SHP77 treated with DMSO at 0.1 percent for 48 hours (cell line): ENCODE measurements around the gene SORBS1.

ENCODE experiments used
- DNase-seq: peaks from one replicate; lab custom pipeline; 2025; lab: John Stamatoyannopoulos, UW

The SORBS1 gene

DNA sequence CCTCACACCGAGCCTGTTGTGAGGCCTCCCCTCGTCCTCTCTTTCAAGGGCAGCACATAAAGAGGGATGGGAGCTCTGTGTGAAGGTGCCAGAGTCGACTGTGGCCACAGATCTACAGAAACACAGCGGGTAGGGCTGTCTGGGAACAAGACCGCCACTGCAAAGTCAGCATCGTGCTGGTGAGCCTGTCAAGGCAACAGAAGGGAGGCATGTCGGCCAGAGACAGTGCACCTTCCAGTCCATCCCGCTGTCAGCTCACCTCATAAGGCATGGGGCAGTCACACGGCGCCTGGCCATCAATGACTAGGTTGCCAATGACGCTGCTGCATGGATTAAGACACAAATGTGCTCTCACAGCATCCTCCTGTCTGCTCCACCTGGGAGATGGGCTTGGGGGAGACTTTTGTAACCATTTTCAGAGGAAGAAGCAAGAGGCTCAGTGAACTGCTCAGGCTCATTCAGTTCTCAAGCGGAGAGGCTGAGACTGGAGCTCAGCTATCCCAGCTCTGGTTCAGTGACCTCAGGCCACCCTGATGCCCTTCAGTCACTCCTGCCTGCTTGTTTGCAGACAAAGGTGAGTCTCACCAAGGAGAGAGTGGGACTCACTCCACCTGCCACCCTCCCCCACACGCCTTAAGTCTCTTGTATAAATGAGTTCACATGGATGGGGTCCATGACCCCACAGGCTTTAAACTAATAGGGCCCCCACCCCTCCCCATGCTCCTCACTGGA is 125.5 kb downstream of the SORBS1 start:
- no peak for DNase-seq

DNA sequence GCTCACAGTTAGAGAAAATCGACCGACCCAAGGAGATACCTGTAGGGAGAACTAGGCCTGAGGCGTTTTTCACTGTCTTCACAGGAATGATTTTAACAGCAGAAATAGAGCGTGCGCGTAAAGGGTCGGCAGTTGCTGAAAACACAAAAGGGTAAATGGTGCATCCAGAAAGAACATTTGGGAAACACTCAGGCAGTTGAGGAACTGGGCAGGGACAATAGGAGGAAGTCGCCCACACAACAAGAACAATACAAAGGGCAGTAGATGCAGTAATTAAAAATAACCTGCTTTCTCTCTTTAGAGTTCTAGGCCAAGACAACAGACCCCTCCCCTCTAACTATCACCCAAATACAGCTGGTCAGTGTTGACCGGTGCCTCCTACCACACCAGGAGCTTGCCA is 126.6 kb downstream of the SORBS1 start:
- DNase-seq, result no peak

DNA sequence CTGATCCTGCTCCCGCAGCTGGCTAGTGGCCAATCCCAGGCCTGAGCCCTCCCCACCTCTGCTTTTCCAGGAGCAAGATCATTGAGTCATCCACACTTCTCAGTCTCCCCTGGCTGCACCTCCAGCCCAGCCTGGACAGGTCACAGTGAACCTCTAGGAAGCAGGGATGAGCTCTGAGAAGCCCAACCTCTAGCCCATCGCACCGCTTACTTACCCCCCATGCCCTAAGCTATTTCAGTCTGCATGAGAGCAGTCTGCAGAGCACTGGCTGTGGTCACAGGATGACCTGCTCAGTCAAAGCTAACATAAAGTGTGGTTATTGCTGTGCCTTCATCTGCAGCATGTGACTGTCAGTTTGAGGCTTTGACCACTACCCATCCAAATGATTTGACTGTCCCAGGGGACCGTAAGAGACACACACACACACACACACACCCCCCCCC is 129.2 kb downstream of the SORBS1 start:
- no peak for DNase-seq

DNA sequence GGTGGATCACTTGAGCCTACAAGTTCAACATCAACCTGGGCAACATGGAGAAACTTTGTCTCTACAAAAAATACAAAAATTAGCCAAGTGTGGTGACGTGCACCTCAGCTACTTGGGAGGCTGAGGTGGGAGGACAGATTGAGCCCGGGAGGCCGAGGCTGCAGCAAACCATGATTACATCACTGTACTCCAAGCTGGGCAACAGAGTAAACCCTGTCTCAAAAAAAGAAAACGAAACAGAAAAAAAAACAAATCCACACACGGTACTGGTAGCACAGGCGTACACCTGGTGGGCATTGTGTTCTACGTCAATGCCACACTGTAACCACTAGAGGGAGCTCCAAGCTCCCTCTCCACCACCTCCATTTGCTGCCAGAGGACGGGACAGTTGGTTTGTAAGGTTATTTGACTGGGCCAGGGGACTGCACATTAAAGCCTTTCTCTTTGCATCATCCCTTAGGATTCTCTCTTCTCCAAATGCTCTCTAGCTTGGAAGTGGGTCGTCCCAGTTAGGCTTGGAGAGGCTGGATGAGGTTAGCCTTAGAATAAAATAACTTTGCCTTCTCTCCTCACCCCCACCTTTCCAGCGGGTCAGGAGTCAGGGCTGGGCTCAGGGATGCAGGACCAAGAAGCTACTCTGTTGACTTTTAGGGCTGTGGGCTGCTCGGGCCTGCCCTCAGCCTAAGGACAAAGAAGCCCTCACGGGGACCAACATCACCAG is 130.8 kb downstream of the SORBS1 start:
- peak; percentile 56 for DNase-seq

DNA sequence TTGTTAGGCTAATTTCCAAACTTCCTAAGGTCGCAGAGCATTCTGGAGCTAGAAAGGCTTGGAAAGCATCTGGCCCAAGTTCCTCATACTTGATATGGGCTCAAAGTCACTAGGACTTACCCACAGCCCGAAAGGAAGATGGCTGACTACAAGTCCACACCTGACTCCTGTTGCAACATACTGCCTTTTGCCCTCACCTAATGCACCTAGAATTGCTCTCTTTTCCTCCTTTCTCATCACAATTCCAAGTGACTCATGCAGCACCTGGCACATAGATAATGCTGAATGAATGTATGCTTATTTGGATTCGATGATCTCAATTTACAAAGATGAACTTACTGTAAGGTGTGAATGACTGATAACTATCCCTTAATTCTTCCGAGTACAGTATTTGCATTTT is 131.5 kb downstream of the SORBS1 start:
- no peak for DNase-seq

DNA sequence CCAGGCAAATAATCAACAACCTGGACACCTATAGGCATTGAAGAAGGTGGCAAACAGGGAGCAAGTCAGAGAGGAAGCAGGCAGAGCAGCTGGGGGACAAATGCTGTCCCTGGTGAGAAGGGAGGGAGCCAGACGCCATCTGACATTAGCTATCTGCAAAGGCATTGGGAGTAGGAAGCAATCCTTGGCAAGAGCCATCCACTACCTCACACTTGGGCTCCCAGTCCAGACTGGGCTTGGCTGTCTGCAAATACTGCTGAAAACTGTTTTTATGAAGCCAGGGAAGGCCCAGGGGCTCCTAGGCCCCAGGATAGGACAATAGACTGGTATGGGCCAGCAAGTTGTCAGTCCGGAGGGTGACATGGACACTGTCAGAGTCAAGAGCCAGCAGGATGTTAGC is 132.5 kb downstream of the SORBS1 start:
- no peak for DNase-seq

DNA sequence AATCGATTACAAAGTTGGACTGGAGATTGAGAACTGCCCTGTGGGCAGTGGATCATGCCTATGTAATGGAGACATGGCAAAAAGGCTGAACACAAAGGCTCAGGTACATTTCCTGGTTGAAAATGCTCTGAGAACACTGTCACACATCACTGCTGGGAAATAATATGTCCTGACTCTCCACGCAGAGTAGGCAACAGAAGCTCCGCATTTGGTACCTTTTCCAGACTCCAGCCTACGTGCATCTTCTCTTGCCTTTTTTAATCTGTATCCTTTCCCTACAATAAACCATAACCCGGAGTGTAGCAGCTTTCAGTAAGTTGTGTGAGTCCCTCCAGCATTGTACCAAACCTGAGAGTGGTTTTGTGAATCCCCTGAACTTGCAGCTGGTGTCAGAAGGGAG is 134.7 kb downstream of the SORBS1 start:
- DNase-seq, result no peak

DNA sequence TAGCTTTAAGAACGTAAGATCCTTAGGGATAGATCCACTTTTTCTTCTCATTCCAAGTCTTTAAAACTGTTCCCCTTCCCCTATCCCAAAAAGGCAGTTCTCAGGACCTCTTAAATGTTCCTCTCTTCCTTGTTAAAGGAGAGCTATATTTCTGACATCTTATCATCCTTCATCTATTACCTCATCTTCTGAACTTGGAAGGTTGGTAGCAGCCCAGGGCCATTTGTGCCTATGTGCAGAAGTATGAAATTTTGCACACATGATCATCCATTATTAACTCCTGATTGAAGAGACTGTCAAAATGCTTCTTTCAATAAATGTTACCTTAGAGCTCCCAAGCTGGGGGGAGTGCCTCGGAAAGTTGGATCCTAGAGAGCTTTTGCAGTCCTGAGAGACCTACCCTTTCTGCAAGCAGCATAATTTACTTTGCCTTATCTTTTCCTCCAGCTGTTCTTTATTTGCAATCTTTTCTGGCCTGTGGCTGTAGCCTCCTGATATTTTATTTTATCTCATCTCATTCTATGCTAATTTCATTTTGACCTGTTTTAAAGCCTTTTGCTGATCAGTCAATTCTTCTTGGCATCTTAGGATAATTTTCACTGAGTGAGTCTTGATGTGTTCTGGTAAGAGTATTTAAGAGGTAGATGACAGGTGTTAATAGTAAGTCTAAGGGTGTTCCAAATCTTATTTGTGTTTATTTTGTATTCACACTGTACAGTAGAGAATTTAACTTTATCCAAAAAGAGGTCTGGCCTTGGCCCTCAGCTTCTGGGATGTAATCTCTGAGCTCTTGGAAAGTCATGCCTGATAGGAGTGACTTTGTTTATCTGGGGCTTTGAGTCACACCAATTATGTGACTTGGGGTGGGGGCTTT is 135.3 kb downstream of the SORBS1 start:
- DNase-seq, result no peak

DNA sequence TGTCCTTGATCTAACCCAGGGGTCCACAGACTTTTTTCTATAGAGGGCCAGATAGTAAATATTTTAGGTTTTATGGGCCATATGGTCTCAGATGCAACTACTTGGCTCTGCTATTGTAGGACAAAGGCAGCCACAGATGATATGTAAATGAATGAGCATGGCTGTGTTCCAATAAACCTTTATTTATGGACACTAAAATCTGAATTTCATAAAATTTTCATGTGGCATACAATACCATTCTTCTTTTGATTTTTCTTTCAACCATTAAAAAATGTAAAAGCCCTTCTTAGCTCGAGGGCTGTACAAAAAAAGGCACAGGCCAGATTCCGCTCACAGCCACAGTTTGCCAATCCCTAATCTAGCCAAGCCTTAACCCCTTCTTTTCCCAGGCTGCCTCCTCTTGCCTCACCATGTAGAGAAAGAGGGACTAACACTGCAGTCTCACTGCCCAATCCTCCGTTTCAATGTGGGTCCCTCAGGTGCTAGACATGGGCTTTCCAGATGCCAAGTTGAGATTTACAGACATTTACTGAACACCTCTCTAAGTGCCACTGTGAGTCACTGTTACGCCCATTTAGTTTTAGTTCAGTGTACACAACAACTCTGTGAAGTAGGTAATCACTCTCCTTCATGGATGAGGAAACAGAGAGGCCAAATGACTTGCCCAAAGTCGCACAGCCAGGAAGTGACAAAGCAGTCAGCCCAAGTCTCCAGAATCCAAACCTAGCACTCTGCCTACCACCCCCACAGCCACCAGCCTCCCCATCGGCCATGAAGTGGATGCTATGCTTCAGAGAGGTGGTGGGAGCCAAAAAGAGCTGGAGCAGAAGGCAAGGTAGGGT is 137.8 kb downstream of the SORBS1 start:
- no peak for DNase-seq

DNA sequence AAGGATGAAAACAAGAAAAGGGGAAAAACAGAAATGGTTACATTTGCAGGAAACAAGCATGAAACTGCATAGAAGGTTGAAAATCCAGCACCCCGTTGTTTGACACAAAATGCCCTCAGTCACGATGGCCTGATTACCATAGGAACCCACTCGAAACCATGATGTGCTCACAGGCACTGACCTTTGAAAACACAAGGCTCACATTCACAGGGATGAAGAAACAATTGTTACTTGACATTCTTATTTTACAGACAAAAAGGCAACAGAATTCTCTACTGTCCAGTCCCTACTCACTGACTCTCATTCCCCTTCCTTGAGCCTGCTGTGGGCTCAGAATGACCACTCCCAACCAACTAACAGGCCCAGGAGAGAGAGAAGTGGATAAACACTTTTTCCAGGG is 138.9 kb downstream of the SORBS1 start:
- DNase-seq, result no peak

DNA sequence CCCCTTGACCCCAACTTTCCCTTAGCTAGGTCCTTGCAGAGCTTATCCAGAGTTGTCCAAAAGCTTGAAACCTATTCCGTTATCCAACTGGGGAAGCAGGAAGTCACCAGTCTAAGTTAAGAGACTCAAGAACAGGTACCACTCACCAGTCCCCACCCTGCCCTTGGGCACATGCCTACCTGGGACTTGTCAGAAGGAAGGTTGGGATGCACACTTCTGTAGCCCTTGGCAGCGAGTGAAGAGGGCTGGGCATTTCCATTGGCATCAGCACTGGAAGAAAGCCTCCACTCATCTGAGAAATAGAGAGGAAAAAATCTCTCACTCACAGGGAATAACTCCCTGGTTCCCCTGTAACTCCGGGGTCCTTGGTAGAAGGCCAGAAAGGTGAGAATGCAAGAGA is 139.4 kb downstream of the SORBS1 start:
- DNase-seq, result no peak

DNA sequence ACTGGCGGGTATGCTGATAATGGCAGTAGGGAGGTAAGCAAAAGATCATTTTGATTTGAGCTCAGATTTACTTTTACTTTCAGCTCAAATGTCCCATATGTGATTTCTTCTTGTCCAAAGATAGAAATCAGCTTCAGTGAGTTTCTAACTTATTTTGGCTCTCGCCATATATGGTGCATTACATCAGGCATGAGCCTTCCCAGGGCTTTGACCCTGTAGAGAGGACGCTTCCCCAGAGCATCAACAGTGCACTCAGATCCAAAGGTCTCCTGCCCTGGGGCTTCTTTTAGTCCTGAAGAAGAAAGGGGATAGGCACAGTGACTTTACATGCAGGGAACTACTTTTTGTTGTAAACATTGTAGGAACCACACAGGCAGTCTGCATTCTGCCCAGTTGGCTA is 141.8 kb downstream of the SORBS1 start:
- no peak for DNase-seq

DNA sequence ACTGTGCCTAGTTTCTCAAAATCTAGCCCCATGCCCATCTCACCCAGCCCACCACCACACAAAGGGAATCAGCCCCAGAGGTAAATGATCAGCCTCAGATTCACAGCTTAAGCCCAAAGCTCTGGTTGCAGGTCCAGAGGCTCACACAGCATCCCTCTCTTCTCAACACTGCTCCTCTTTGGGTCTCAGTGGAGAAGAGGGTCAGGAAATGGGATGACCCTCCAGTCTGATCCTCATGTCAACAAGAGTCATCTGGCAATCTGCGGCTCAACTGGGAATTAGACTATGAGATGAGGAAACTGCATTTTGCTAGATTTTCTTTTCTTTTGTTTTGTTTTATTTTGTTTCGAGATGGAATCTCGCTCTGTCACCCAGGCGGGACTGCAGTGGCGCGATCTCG is 144.2 kb downstream of the SORBS1 start:
- no peak for DNase-seq

DNA sequence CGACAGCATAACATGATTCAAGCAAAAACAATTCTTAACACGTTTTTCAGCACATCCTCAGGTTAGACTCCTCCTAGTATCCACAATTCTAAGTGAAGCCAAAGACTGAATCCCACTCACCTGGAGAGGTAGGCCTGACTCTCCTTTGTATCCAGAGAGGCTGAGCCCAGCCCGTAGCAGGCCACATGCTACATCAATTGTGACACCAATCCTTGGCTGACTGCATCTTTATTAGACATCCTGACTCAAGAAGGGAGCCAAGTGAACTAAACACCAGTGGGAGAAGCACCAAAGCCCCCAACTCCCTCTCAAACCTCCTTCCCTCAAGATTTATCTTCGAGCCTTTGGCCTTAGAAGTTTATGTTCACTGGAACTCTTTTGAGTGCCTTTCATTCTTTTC is 144.9 kb downstream of the SORBS1 start:
- DNase-seq, result no peak

DNA sequence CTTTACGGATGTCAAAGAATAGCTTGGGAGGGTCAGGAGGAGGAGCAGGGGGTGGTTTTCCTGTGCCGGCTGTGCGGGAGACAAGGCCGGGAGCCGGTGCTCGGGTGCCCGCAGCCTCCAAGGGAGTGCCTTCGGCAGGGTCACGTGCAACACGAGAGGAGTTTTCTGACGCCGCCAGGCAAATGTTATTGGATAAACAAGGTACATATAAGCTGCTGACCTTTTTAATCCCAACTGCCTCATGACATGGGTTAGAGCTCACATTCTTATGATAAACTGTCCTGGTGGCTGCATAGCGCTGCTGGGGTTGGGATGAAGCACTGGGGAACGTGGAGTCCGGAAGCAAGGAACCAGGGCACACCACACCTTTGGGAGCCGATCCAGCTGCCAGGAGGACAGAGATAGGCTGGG is 145.5 kb downstream of the SORBS1 start:
- no peak for DNase-seq

DNA sequence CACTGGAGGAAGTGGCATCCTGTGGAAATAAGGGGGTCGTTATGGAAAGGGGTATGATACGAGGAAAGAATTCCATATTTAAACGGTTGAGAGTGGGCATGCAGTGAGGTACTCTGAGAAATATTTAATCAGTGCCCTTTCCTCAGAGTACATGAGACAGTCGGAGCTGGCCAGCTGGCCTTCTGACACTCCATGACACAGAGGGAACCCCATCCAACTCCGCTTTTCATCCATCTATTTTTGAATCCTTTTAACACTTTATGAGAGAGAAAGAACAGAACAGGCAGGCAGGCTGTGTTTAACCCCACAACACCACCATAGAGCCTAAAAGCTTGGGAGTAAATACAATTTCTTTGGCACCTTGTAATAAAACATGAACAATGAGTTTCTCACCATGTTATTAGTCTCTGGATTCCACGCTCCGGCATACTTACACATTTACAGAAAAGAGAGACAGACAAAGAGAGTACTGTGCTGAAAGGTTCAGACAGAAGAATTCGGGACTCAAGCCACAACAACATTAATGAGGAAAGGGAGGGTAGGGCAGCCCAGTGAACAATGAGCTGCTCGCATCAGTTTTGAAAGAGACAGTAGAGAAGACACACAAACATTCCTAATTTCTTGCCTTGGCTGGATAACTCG is 146.2 kb downstream of the SORBS1 start:
- no peak for DNase-seq

DNA sequence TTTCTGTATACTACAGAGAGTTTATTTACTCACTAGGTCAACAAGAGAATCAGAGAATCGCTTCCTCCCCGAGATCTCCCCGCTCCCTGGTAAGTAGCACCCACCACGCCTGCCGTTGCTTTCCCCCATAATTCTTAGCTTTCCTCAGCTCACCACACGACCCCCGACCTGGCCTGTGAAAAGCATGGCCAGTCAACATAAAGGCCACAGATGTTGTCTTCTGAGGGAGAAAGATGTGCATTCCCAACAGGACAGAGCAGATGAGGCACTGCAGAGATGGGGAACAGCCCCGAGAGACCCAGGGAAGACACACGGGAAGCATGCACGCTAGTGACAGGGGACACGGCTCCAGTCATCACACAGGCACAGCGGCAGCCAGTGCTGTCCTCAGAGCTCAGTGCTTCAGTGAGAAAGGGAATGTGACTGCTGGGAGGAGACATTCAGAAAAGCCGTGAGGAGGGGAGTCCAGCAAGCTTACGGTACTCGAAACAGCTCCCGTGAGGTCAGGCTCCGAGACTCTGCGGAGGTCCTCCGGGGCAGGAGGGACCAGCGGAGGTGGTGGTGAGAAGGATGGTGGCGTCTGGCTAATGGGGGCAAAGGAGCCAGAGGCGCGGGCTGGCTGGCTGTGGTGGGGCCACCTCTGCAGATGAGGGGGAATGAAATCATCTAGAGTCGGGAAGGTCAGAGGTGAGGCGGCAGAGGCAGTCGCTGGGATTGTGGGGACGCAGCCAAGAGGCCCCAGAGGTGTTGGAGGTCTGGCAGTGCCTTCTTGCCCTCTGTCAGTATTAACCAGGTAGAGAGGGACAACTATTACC is 146.9 kb downstream of the SORBS1 start:
- DNase-seq, result no peak

DNA sequence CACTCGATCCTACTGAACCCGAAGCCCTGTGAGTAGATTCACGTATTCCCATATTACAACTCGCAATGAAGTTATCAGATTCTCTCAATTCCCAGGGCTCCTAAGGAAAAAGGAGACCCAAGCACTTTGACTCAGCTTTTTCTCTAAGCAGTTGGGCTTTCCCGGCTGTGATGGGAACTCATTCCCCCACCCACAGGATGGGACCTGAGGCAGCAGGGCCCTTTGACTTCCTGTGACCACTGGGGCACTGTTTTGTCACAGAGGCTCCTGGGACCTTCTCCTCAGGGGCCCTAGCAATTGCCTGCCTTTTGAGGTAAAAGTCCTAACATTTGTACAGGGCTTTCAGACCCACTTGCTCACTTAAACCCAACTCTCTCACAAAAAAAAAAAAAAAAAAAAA is 147.6 kb downstream of the SORBS1 start:
- DNase-seq, result no peak

DNA sequence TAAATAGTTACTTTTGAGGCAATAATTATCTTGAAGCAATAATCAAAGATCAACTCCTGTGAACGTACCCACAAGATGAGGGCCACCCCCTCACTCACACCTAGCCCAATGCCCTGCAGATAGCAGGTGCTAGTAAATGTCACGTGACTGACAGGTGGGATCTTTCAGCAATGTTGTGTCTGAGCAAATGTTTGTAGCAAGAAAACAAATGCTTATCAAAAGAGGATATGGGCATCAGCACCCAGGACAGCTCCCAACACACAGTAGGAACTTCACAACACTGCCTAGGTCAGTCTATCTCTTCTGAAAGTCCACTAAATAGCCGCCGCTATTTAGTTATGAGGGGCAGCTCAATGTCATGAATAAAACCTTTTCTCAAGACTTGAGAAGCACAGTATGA is 149.5 kb downstream of the SORBS1 start:
- DNase-seq, result no peak
